GM18526 (cell line): ENCODE data around the gene LRCOL1.

Experiments used
- POLR2A ChIP-seq: IDR thresholded peaks from 3 replicates; pipeline ENCODE4 v1.6.1; 2011; ENCODE audit not compliant: insufficient read length; ENCODE audit errors: extremely low read depth

LRCOL1 gene

DNA sequence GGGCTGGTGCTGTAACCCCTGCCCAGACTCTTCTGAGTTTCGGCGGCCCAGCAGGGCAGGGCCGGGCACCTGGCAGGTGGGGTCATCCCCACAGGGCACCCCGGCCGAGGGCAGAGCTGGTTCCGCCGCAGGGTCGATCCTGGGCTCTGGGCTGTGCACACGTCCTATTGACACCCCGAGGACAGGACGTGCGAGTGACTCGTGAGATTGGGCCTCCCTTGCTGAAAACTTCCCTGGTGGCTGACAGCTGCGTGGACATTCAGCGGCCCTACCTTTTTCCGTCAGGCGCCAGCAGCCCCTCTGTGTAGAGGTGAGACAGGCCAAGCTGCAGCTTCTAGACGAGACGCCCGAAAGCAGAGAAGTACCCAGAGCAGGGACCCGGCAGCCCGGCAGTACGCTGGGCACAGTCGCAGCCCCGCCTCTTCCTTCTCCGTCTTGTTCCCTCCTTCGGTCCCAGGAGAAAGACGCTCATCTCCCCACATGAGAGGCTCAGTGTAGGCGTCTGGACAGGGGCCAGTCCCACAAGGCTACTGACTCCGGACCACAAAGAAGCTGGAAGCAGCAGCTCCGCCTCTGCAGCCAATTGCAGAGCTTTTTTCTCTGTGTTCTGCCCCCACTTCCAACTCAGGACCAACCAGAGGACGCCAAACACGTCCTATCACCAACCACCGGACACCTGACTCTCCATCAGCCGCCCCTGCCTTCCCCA lies at the start of gene LRCOL1:
LRCOL1 (minus strand) TSS at position 532 of the 709 bp plus-strand sequence. CDS start 4,331 bp downstream, outside the sequence.
- no peak for TF ChIP-seq POLR2A

DNA sequence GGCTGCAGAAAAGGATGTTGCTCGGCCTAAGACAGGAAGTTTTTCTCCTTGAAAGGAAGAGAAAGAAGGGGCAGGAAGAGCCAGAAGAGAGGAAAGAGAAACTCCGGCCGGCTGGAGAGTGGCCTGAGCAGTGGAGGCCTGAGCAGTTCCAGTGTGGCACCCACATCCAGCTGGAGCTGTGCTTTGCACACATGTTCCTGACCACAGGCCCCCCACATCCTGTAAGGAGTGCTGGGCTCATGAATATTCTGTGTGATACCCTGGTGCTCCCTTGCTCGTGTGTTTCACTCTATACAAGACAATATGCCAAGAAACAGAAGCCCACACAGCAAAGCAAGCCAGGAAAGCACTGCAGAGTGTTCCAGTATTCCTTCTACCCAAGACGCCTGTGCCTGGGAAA lies 49.7 kb upstream of the LRCOL1 start:
- no peak for TF ChIP-seq POLR2A

- TF ChIP-seq POLR2A: no peak
Measured at GRCh38 chr12:132659146-132659545, 48.8 kb upstream of the LRCOL1 start.

DNA sequence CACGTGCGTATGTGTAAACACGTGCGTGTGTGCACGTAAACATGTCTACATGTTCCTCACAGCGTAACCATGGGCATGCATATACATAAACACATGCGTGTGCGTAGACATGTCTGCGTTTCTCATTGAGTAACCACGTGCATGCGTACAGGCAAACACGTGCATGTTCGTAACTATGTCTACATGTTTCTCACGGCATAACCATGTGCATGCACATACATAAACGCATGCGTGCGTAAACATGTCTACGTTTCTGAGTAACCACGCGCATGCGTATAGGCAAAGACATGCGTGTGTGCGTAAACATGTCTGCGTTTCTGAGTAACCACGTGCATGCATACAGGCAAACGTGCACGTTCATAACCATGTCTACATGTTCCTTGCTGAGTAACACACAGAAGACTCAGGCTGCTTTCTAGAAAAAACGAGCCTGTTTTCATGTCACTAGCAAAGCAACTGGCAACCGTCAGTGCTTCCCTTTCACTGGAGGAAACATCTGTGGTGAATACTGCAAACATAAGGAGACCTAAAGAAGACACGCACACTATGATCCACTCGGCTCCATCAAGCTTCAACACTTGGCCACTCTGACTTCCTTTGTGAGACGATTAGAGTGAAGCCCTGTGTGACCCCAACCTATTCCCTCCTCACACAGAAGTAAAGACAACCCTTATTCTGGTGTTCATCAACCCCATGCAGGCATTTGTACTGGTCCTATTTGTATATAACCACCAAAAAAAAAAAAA lies 47.9 kb upstream of the LRCOL1 start:
- no peak for TF ChIP-seq POLR2A

DNA sequence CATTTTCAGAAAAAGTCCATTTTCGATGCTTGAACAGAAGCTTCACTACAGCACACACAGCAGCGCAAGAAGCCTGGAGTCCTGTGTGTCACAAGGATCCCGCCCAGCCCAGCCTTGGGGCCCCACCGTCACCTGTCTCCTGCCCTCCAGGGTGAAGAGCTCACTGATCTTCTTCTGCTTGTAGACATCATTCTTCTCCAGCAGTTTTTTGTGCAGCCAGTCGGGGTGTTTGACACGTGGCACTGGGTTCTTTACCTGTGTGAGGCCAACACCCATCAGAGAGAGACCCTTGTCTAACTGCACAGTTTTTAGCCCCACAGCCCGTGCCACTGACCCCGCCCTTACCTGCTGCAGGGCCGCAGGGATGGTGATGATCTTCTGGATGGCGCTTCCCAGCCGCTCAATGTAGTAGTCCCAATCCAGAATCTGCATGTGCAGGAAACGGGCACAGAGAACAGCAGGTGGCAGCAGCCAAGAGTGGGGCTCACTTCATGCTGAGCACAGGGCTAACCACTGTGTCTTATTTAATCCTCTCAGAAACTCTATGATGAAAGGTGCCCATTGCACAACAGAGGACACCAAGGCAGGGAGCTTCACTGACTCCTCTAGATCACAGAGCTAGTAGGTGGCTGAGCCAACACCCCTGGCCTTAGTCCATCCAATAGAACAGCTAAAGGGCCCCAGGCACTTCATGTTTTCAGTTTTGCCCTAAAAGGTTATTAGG lies 46.8 kb upstream of the LRCOL1 start:
- TF ChIP-seq POLR2A: no peak

GRCh38 chr12:132653567-132654290 lies 43.3 kb upstream of the LRCOL1 start:
- no peak for TF ChIP-seq POLR2A

- no peak for TF ChIP-seq POLR2A
Measured at GRCh38 chr12:132651444-132652100, 41.2 kb upstream of the LRCOL1 start.

GRCh38 chr12:132649226-132649945 lies 39.0 kb upstream of the LRCOL1 start:
- no peak for TF ChIP-seq POLR2A

DNA sequence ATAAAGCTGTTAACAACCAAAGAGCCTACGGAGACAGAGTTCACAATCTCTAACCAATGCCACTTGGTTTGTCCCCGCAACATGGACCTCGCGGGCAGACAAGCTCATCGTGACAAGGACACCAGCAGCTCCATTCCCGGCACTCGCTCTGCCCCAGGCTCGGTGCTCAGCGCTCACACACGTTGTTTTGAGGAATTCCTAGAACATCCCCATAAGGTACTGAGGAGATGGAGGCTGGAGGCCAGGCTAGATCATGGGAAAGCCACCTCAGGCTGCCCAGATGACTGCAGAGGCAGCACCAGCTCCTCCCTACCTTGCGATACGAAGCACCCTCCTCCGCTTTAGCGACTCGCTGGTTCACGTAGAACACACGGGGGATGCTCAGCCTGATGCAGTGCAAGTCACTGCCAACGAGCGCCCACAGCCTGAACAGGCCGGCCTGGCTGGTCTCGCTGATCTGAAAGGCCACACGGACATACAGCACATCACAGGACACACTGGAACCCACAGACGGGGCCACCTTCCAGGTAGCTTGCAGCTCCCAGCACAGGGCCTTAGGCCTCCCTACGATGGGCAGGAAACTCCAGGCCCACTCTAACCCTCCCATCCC lies 38.3 kb upstream of the LRCOL1 start:
- TF ChIP-seq POLR2A: no peak

GRCh38 chr12:132647858-132648257 lies 37.5 kb upstream of the LRCOL1 start:
- TF ChIP-seq POLR2A: no peak

DNA sequence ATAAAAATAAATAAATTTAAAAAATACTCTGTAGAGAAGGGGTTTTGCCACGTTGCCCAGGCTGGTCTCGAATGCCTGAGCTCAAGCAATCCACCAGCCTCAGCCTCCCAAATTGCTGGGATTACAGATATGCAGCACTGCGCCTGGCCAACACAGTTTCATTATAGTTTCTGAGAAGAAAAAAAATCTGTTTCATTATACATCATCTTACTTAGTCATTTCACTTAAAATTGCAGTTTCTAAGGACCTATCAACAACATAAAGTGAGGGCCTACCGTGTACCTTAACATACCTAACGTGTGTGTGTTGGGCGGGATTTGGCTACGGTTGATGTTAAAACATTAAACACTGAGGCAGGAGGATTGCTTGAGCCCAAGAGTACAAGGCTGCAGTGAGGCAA lies 36.5 kb upstream of the LRCOL1 start:
- no peak for TF ChIP-seq POLR2A

- no peak for TF ChIP-seq POLR2A
Measured at GRCh38 chr12:132642846-132643835, 32.8 kb upstream of the LRCOL1 start.

DNA sequence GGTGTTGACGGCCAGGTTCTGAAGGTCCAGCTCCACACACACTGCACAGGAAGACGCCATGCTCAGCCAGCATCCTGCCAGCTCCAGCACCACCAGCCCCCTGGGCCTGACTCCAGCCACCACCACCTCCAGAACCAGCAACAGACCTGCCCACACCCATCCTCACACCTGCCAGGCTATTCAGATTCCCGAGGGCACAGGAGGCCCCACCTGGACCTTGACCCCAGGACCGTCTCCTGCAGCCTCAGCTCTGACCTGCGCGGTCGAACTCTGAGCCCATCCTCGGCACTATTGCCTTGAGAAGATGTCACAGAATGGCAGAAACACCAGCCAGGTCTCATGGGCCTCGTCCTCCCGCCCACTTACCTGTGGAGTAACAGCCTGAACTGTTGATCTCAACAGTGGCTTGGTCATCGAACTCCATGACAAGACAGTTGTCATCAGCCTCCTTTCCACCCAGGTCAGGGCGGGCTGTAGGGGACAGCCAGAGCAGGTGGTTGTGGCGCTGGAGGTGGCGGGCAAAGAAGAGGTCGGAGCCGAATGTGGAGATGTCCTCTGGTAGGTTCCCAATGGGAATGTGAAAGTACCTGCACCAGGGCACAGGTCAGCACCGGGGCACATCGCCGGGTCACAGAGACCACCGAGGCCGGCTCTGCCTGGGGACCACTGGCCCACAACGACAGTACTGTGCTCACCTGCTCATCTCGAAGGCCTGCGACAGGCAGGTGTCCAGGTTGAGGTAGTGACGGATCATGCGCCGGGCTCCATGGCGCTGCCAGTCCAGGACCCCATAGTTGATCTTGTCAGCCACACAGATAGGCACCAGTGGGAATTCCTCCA lies 31.6 kb upstream of the LRCOL1 start:
- no peak for TF ChIP-seq POLR2A
